DMS53 treated with DMSO at 0.1 percent for 48 hours (cell line): ENCODE results near the gene RBMS3.
"Not testable (repeated sequence)": the region's sequence is repeated elsewhere in the genome, so short reads cannot be mapped to it uniquely, and the experiment has no call there.

ENCODE experiments used
- DNase-seq: peaks from one replicate; lab custom pipeline; 2025; ENCODE audit not compliant: unreplicated experiment; lab: John Stamatoyannopoulos, UW

RBMS3 gene

GRCh38 chr3:29310865-29311264 is 30.0 kb downstream of the RBMS3 start:
- DNase-seq = no peak

- no peak for DNase-seq
Measured at GRCh38 chr3:29311795-29312194, 30.9 kb downstream of the RBMS3 start.

GRCh38 chr3:29312395-29312794 is 31.5 kb downstream of the RBMS3 start:
- DNase-seq = no peak

- no peak for DNase-seq
Measured at GRCh38 chr3:29312960-29313452, 32.1 kb downstream of the RBMS3 start.

- no peak for DNase-seq
Measured at GRCh38 chr3:29313981-29314726, 33.3 kb downstream of the RBMS3 start.

- no peak for DNase-seq
Measured at GRCh38 chr3:29314727-29315088, 33.8 kb downstream of the RBMS3 start.

- DNase-seq = no peak
Measured at GRCh38 chr3:29317659-29318173, 36.8 kb downstream of the RBMS3 start.

- DNase-seq = no peak
Measured at GRCh38 chr3:29318251-29318650, 37.4 kb downstream of the RBMS3 start.

- DNase-seq = no peak
Measured at GRCh38 chr3:29319262-29319661, 38.4 kb downstream of the RBMS3 start.

- DNase-seq = no peak
Measured at GRCh38 chr3:29319798-29320197, 38.9 kb downstream of the RBMS3 start.

- DNase-seq = no peak
Measured at GRCh38 chr3:29322586-29322985, 41.7 kb downstream of the RBMS3 start.

- peak; percentile 17 for DNase-seq
Measured at GRCh38 chr3:29324180-29324651, 43.3 kb downstream of the RBMS3 start.

- not testable (repeated sequence) for DNase-seq
Measured at GRCh38 chr3:29326540-29326939, 45.7 kb downstream of the RBMS3 start.

GRCh38 chr3:29329986-29330890 is 49.4 kb downstream of the RBMS3 start:
- DNase-seq = no peak

GRCh38 chr3:29331035-29331434 is 50.2 kb downstream of the RBMS3 start:
- no peak for DNase-seq

- no peak for DNase-seq
Measured at GRCh38 chr3:29331456-29332194, 50.8 kb downstream of the RBMS3 start.

- no peak for DNase-seq
Measured at GRCh38 chr3:29332195-29332637, 51.3 kb downstream of the RBMS3 start.

- DNase-seq = no peak
Measured at GRCh38 chr3:29333576-29333975, 52.7 kb downstream of the RBMS3 start.

GRCh38 chr3:29334706-29335105 is 53.8 kb downstream of the RBMS3 start:
- no peak for DNase-seq

GRCh38 chr3:29335438-29335837 is 54.6 kb downstream of the RBMS3 start:
- DNase-seq = peak; percentile 19

- no peak for DNase-seq
Measured at GRCh38 chr3:29335943-29336342, 55.1 kb downstream of the RBMS3 start.
